GM12878 (cell line): ENCODE measurements around the gene CREBBP.

ENCODE experiments used
- CHD2 ChIP-seq: IDR thresholded peaks from 2 replicates; pipeline ENCODE4 v1.6.1; 2011; ENCODE audit warnings: low read depth, low read length, improper control_type of control experiment, borderline replicate concordance
- MXI1 ChIP-seq: fragments of 150-350 bp; IDR thresholded peaks from 2 replicates; pipeline ENCODE4 v1.6.1; 2011; ENCODE audit warnings: low read depth, mild to moderate bottlenecking, inconsistent platforms, low read length, improper control_type of control experiment

- TF ChIP-seq CHD2 (no peak), MXI1 (no peak)
These were observed 55.4 kb downstream of the CREBBP start for GRCh38 chr16:3825103-3825502.
